Fibroblast of lung (primary cell): ENCODE measurements around the gene PALLD.

ENCODE experiments used
- EZH2 ChIP-seq: IDR thresholded peaks from 2 replicates; pipeline ENCODE4 v1.5.1; 2012; ENCODE audit warnings: low read length, control low read depth, mild to moderate bottlenecking; ENCODE audit errors: missing control alignments
- TF ChIP-seq, protein P1 (sequence below), 2 donors: IDR thresholded peaks in 1 of 2; conservative IDR thresholded peaks in 1 of 2; 1 replicate in 1 of 2; 2 replicates in 1 of 2; pipeline ENCODE4 v1.5.1; 2011 to 2012; ENCODE audit warnings: low read length in 2 of 2, control low read depth in 1 of 2, inconsistent platforms in 1 of 2, low read depth in 1 of 2, mild to moderate bottlenecking in 1 of 2

DNA sequence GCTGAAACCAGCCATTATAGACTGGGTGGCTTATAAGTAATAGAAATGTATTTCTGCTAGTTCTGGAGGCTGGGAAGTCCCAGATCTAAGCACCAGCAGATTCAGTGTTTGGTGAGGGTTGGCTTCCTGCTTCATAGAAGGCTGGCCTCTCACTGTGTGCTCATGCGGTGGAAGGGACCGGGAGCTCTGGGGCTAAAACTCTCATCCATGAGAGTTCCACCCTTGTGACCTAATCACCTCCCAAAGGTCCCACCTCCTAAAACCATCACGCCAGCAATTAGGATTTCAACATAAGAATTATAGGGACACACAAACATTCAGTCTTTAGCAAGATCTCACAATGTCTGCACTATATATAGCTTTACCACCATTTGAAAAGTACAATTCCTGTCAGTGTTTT lies 298.0 kb downstream of the PALLD start:
- TF ChIP-seq, protein P1, sequence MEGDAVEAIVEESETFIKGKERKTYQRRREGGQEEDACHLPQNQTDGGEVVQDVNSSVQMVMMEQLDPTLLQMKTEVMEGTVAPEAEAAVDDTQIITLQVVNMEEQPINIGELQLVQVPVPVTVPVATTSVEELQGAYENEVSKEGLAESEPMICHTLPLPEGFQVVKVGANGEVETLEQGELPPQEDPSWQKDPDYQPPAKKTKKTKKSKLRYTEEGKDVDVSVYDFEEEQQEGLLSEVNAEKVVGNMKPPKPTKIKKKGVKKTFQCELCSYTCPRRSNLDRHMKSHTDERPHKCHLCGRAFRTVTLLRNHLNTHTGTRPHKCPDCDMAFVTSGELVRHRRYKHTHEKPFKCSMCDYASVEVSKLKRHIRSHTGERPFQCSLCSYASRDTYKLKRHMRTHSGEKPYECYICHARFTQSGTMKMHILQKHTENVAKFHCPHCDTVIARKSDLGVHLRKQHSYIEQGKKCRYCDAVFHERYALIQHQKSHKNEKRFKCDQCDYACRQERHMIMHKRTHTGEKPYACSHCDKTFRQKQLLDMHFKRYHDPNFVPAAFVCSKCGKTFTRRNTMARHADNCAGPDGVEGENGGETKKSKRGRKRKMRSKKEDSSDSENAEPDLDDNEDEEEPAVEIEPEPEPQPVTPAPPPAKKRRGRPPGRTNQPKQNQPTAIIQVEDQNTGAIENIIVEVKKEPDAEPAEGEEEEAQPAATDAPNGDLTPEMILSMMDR (conservative IDR thresholded peaks at IDR 0.05 in 1 of 2, IDR thresholded peaks at IDR 0.05 in 1 of 2; ENCODE audit: low read depth in 1 of 2, low read length in 2 of 2), result no peak
- no peak for TF ChIP-seq EZH2
